ENCODE measurements around the gene FOXK1.
"Not testable (repeated sequence)": the region's sequence is repeated elsewhere in the genome, so short reads cannot be mapped to it uniquely, and the experiment has no call there.

The FOXK1 gene

DNA sequence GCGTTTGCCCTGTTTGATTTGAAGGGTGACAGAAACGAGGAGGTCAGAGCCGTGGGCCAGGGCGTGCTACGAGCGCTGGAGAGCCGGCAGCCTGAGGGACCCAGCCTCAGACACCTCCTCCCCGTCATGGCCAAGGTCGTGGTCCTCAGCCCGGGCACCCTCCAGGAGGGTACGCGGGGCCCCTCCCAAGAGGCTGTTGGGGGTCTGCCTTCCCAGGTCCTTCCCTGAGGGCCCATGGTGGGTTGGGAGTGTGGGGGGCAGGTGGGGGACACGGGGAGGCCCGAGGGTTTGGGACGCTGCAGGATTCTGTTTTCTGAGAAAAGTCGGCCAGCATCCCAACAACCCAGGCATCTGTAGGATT is 101.2 kb downstream of the FOXK1 start:
- no peak for DNase-seq (ENCODE audit: low read depth in 1 of 2, low spot score in 1 of 2)

- no peak for DNase-seq (ENCODE audit: low read depth in 1 of 2, low spot score in 1 of 2)
These were observed 101.8 kb downstream of the FOXK1 start for GRCh38 chr7:4783762-4784351.

- DNase-seq (ENCODE audit: low read depth in 1 of 2, low spot score in 1 of 2), result no peak
These were observed 102.7 kb downstream of the FOXK1 start for GRCh38 chr7:4784799-4785198.

- no peak for DNase-seq (ENCODE audit: low read depth in 1 of 2, low spot score in 1 of 2)
These were observed 103.3 kb downstream of the FOXK1 start for GRCh38 chr7:4785371-4785770.

GRCh38 chr7:4786015-4786414 is 103.9 kb downstream of the FOXK1 start:
- no peak for DNase-seq (ENCODE audit: low read depth in 1 of 2, low spot score in 1 of 2)

DNA sequence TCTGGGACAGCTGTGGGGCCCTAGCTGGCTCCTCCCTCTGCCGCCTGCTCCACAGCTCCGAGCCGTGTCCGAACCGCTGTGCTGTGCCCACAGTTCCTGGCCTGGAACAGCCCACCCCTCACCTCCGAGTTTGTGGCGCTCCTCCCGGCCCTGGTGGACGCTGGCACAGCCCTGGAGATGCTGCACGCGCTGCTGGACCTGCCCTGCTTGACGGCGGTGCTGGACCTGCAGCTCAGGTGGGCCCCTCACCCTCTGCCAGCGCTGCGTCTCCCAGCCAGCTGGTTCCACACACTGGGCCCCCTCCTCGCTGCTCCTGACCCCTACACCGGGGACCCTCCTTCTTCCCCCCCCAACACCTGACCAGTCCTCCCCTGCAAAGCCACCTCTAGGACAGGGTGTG is 105.4 kb downstream of the FOXK1 start:
- no peak for DNase-seq (ENCODE audit: low read depth in 1 of 2, low spot score in 1 of 2)

DNA sequence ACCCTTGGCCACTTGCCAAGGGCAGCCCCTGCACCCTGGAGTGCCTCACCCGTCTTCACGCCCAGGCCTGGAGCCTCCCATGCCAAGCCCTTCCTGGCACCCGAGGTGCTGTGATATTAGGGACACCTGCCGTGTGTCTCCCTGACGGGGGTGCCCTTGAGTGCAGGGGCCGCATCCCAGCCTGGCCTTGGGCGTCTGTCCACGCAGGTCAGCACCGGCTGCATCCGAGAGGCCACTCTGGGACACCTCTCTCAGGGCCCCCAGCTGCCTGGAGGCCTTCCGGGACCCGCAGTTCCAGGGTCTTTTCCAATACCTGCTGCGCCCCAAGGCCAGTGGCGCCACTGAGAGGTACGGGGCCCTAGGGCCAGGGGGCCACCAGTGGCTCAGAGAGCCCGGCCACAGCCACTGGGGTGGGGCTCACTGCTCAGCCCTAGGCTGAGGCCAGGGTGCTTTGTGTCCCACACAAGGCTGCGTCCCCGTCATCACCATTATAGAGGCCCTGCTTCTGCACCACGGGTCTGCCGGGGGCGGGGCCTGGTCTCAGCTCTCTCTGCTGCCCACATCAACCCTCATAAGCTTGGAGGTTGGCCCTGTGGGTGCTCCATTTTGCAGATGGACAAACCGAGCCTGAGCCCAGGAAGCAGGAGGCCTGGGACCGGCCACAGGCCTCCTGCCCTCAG is 106.0 kb downstream of the FOXK1 start:
- DNase-seq (ENCODE audit: low read depth in 1 of 2, low spot score in 1 of 2), result no peak

- DNase-seq (ENCODE audit: low read depth in 1 of 2, low spot score in 1 of 2), result no peak
These were observed 106.6 kb downstream of the FOXK1 start for GRCh38 chr7:4788627-4789189.

DNA sequence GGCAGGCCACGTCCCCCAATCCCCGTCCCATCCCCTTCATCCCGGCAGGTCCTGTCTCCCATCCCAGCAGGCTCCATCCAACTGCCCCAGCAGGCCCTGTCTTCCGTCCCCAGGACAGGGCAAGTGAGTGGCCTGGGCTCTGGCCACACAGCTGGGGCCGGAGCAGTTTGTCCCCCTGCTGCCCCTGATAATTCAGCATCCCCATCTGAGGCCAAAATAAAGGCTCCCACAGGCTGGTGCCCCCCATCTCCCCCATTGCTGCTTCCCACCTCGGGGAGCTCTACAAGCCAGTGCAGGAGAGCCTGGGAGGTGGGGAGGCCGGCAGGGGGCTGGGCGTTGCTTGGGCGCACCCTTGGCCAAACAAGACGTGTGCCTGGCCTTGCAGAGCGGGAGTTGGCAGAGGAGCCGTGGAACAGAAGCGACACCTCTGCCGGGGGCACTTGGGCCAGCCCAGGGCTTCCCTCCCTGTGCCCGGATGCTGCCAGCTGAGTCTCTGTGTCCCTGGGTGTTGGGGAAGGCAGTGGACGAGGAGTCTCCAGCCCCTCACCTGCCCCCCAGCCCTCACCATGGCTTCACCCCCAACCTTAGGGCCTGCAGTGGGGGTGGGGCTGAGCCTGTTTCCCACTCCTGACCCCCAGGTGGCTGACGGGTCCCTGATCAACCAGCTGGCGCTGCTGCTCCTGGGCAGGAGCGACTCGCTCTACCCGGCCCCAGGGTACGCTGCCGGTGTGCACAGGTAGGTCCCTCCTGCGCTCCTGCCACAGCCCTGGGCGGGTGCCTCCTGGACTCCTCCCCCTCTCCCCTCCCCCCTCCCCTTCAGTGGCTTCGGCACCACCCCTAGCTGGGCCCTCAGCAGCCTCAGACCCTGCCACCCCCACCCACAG is 107.3 kb downstream of the FOXK1 start:
- DNase-seq (ENCODE audit: low read depth in 1 of 2, low spot score in 1 of 2), result no peak

GRCh38 chr7:4790078-4790465 is 108.0 kb downstream of the FOXK1 start:
- no peak for DNase-seq (ENCODE audit: low read depth in 1 of 2, low spot score in 1 of 2)

DNA sequence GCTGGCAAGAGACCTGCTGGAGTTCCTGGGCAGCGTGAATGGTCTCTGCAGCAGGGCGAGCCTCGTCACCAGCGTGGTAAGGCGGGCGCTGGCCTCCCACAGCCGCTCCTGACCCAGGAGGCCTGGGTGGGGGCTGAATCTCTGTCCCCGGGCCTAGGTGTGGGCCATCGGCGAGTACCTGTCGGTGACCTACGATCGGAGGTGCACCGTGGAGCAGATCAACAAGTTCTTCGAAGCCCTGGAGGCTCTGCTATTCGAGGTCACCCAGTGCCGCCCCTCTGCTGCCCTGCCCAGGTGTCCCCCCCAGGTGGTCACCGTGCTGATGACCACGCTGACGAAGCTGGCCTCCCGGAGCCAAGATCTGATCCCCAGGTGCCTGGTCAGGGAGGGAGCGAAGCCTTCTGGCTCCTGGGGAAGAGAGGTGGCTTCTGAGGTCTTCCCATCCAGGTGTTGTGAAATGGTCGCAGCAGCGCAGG is 108.5 kb downstream of the FOXK1 start:
- DNase-seq (ENCODE audit: low read depth in 1 of 2, low spot score in 1 of 2), result no peak

DNA sequence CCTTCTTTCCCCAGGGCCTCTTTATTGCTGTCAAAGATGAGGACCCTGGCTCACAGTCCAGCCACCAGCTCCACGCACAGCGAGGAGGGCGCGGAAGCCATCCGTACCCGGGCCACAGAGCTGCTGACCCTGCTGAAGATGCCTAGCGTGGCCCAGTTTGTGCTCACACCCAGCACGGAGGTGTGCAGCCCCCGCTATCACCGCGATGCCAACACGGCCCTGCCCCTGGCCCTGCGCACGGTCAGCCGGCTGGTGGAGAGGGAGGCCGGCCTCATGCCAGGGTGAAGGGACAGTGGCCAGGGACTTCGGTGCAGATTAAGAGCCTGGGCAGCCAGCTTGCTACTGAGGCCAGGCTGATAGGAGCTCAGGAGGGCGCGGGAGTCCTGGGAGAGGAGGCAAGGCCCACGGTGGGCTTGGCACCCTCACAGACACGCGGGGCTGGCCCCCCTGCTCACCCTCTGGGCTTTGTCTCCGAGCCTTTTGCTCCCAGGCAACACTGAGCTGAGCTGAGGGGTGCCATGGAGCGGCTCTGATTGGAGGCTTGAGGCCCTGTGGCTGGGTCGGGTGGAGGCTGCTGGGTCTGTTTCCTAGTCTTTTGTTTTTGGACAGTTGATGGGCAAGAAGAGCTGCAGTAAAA is 109.1 kb downstream of the FOXK1 start:
- DNase-seq (ENCODE audit: low read depth in 1 of 2, low spot score in 1 of 2), result no peak

DNA sequence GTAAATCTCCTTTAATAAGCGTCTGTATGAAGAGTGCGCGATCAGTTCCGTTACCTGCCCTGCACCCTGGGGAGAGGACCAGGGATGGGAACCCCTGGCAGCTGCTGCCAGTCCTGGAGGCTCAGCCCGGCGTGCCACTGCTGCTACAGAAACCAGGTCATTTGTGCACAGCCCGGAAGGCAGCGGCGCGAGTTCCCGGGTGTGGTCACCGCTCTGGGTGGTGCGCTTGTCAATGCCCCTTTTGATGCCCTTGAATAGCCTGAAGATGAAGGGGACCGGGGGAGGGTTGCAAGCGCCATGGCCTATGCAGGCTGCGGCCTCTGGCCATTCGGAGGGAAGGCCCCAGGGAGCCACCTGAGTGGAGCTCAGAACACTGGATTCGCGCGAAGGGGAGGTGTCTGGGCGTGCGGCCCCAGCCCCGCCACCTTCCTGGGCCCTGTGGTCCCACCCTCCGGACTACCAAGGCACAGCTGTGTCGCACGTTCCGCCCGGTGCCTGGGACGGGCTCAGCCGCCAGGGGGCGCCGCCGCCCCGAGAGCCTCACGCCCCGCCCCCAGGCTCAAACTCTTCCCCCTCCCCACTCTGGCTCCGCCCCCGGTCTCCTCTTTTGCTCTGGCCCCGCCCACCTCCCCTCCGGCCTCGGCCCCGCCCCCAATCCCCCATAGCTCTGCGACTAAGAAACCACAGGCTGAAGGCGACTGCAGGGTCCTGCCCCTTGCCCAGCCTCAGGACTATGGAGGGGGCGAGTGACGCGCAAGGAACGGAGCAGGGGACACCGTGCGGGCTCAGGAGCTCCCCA is 109.8 kb downstream of the FOXK1 start:
- DNase-seq (ENCODE audit: low read depth in 1 of 2, low spot score in 1 of 2), result peak; percentile 68 to 74

DNA sequence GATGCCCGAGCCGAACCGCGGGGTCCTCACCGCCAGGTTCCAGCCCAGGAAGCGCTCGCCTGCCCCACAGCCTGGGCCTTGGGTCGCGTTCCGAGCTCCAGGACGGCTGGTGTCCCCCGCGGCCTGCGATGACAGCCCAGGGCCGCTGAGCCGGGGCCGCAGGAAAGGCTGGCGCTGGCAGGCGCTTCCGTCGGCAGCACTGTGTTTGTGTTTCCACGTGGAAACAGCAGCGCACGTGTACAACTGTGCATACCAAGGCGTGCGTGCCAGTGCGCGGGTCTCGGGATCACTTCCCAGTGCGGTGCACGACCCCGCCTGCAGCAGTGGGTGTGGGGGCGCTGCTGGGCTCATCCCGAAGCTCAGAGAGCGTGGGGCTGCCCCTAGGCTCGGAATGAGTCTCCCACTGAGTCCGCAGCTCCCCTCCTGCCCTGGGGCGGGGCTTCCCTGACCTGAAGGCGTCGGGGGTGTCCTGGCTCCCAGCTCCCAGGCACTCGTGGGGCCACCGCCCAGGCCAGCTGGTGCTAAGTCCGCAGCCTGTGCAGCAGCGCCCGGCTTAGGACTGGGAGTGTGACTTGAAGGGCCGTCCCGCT is 110.5 kb downstream of the FOXK1 start:
- no peak for DNase-seq (ENCODE audit: low read depth in 1 of 2, low spot score in 1 of 2)

GRCh38 chr7:4793385-4793993 is 111.4 kb downstream of the FOXK1 start:
- not testable (repeated sequence) for DNase-seq (ENCODE audit: low read depth in 1 of 2, low spot score in 1 of 2)

- not testable (repeated sequence) for DNase-seq (ENCODE audit: low read depth in 1 of 2, low spot score in 1 of 2)
These were observed 112.1 kb downstream of the FOXK1 start for GRCh38 chr7:4794171-4794570.

DNA sequence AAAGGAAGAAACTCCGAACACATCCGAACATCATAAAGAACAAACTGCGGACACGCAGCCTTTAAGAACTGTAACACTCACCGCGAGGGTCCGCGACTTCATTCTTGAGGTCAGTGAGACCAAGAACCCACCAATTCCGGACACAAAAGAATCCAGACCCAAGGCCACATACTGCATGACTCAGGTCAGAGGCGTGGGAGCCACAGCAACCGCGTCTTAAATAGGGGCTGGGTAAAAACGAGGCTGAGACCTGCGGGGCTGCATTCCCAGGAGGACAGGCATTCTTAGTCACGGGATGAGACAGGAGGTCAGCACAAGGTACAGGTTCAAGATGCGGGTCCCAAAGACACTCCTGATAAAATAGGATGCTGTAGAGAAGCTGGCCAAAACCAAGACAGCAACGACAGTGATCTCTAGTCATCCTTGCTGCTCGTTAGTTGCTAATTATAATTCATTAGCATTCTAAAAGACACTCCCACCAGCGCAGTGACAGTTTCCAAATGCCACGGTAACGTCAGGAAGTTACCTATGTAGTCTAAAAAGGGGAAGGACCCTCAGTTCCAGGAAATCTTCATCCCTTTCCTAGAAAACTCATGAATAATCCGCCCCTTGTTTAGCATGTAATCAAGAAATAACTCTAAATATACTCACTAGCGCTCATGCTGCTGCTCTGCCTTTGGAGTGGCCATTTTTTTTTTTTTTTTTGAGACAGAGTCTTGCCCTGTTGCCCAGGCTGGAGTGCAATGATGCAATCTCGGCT is 112.7 kb downstream of the FOXK1 start:
- no peak for DNase-seq (ENCODE audit: low read depth in 1 of 2, low spot score in 1 of 2)

GRCh38 chr7:4796453-4796852 is 114.4 kb downstream of the FOXK1 start:
- no peak for DNase-seq (ENCODE audit: low read depth in 1 of 2, low spot score in 1 of 2)

Measured in activated CD4-positive, alpha-beta T cell treated with anti-CD3 and anti-CD28 coated beads, Interleukin-2, amount 50 U/mL, for 24 hours (primary cell).